Osteoblast (primary cell): ENCODE results near the gene PTGDS. TPM values are rescaled to one million over a fixed set of nuclear protein-coding genes. Genes with fewer than 3 reads are reported as not detected.

Source experiments
- DNase-seq: peaks from one replicate; pipeline ENCODE4 v3.0.0; 2011; ENCODE audit warnings: low spot score, mixed read lengths; ENCODE audit not compliant: insufficient read length; ENCODE audit errors: missing footprints
- H2AFZ ChIP-seq: 2 replicates; pipeline ENCODE4 v1.6.0; 2011; ENCODE audit warnings: mild to moderate bottlenecking, low read length
- H3K27ac ChIP-seq: 2 replicates; pipeline ENCODE4 v1.5.1; 2011; ENCODE audit warnings: mild to moderate bottlenecking, low read depth, low read length, moderate library complexity
- H3K27me3 ChIP-seq: 2 replicates; pipeline ENCODE4 v1.6.0; 2012; ENCODE audit warnings: mild to moderate bottlenecking, control low read depth, inconsistent platforms, low read length, moderate library complexity; ENCODE audit not compliant: insufficient read depth
- H3K36me3 ChIP-seq: 2 replicates; pipeline ENCODE4 v1.5.1; 2011; ENCODE audit warnings: mild to moderate bottlenecking, low read length, control low read depth, moderate library complexity; ENCODE audit not compliant: insufficient read depth
- H3K4me1 ChIP-seq: 2 replicates; pipeline ENCODE4 v1.5.1; 2011; ENCODE audit warnings: mild to moderate bottlenecking, low read length, control low read depth, moderate library complexity; ENCODE audit not compliant: insufficient read depth
- H3K4me2 ChIP-seq: 2 replicates; pipeline ENCODE4 v1.6.0; 2011; ENCODE audit warnings: mild to moderate bottlenecking, low read length; ENCODE audit not compliant: insufficient read depth
- H3K4me3 ChIP-seq: fragments of 200-600 bp; sonication (generic); 3 replicates; pipeline ENCODE4 v1.5.1; 2012; ENCODE audit warnings: mild to moderate bottlenecking, low read length, inconsistent platforms; ENCODE audit not compliant: insufficient read depth
- H3K79me2 ChIP-seq: 2 replicates; pipeline ENCODE4 v1.6.0; 2012; ENCODE audit warnings: mild to moderate bottlenecking, low read length, control low read depth, inconsistent platforms; ENCODE audit not compliant: insufficient read depth
- H3K9me3 ChIP-seq: 2 replicates; pipeline ENCODE4 v1.5.1; 2011; ENCODE audit warnings: low read depth, low read length, control low read depth
- H4K20me1 ChIP-seq: 2 replicates; pipeline ENCODE4 v1.6.0; 2012; ENCODE audit warnings: mild to moderate bottlenecking, low read length, control low read depth; ENCODE audit not compliant: insufficient read depth
- CTCF ChIP-seq: IDR thresholded peaks from 2 replicates; pipeline ENCODE4 v1.5.1; 2011; ENCODE audit warnings: mild to moderate bottlenecking, low read depth, low read length, moderate library complexity; ENCODE audit errors: extremely low read depth
- total RNA-seq: library from RNA; depleted of rRNA; stranded (reverse); fragments of >200 nt; gene quantifications from 2 replicates; pipeline ENCODE4 v1.2.3, GENCODE V29; 2012

PTGDS gene
- total RNA-seq, 1 donor = 57.9 TPM

DNA sequence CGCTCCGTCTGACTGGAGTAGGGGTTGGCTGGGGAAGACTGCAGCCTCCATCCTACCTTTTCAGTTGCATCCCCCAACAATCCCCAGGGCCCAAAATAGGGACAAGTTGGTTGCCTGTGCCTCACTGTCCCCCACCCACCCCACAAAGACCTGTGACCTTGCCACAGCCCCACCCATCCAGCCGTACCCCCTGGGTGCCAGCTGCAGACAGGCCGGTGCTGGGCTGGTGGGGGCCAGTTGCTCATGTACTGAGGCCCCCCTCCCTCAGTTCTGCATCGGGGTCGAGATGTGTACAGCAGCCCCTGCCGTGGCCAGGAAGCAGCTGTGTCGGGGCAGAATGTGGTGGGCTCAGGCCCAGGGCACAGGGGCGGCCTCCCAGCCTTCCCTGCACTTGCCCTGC is 5.9 kb downstream of the PTGDS start:
- TF ChIP-seq CTCF = no peak
- Histone ChIP-seq H2AFZ (no peak overlapping the region), H3K27ac (no peak overlapping the region), H4K20me1 (no peaks in the 10 kb centered on the region), H3K9me3 (no peaks in the 10 kb centered on the region), H3K4me1 (no peaks in the 10 kb centered on the region), H3K79me2 (no peaks in the 10 kb centered on the region), H3K27me3 (peaks cover 24% of the 10 kb centered on the region), H3K36me3 (no peaks in the 10 kb centered on the region), H3K4me3 (no peak overlapping the region), H3K4me2 (no peak overlapping the region)
- no peak for DNase-seq

DNA sequence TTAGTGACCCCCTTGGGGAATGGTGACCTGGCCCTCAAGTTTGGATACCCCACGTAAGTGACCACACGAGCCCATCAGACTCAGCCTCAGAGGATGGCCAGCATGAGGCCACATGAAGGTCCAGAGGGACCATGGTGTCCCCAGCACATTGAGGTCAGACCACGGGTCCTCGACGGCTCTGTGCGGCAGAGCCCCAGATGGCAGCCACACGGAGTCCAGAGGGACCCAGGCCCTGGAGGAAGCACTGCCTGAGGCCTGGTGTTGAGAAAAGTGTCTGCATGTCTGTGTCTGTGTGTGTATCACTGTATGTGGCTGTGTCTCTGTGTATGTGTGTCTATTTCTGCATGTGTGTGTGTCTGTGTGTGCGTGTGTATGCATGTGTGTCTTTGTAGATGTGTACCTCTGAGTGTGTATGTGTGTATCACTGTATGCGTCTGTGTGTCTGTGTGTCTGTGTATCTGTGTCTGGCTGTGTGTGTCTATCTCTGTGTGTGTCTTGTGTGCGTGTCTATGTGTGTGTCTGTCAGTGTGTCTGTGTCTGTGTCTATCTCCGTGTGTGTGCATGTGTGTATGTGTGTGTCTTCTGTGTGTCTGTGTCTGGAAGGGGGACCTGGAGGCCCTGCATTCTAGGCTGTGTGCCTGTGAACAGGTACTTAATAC is 6.5 kb downstream of the PTGDS start:
- Histone ChIP-seq H3K4me2 (no peak overlapping the region), H3K9me3 (no peaks in the 10 kb centered on the region), H3K4me3 (no peak overlapping the region), H2AFZ (no peak overlapping the region), H3K36me3 (no peaks in the 10 kb centered on the region), H3K4me1 (no peaks in the 10 kb centered on the region), H3K27ac (no peak overlapping the region), H4K20me1 (no peaks in the 10 kb centered on the region), H3K27me3 (peaks cover 24% of the 10 kb centered on the region), H3K79me2 (no peaks in the 10 kb centered on the region)
- no peak for DNase-seq
- no peak for TF ChIP-seq CTCF

DNA sequence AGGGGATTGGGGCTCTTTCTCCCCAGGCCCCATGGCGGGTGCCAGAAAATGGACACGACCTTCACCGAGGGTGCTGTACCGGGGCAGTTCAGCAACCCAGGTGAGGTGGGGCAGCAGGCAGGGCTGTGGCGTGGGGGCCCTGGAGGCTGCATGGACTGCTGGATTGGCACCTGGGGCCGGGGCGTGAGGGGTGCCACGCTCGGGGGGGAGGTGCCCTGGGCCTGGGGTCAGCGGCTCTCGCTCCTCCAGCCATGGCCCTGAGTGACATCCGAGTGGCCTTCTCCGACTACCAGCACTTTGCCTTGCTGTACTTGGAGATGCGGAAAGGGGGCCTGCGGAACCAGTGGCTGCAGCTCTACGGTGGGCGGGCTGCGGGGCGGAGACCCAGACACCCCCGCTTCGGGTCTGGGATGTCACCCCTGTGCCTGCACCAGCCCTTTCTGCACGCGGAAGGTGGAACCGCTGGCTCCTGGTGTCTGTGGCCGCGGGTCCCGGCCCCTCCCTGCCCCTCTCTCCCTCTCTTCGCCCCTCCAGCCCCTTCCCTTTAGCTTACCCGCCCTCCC is 7.2 kb downstream of the PTGDS start:
- Histone ChIP-seq H3K4me3 (no peak overlapping the region), H3K79me2 (no peaks in the 10 kb centered on the region), H3K27ac (no peak overlapping the region), H3K9me3 (no peaks in the 10 kb centered on the region), H3K27me3 (peaks cover 24% of the 10 kb centered on the region), H4K20me1 (no peaks in the 10 kb centered on the region), H3K4me2 (no peak overlapping the region), H3K36me3 (no peaks in the 10 kb centered on the region), H3K4me1 (no peaks in the 10 kb centered on the region), H2AFZ (no peak overlapping the region)
- TF ChIP-seq CTCF = no peak
- no peak for DNase-seq

DNA sequence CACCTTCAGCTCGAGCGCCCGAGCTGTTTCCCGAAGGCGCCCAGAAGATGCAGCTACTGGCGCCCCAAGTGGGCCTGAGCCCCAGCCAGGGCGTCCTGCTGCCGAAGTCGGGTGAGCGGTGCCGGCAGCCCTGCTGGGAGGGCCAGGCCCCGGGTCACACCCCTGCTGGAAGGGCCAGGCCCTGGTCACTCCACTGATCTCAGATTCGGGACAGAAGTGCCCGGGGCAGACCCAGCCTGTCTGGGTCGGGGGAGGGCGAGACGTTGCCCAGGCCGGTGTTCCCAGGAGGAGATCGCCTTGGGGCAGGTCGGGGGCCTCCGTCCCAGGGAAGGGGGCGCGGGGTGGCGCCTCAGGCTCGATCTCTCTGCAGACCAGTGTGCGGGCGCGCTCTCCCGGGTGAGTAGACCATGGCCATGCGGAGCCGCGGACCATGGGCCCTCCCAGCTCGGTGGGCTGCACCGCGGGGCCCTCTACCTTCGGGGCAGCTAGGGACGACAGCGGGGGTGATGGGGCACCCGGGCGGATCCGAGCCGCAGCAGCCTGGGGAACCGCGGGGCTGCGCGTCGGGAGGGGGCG is 7.8 kb downstream of the PTGDS start:
- Histone ChIP-seq H3K9me3 (no peaks in the 10 kb centered on the region), H2AFZ (no peak overlapping the region), H3K79me2 (no peaks in the 10 kb centered on the region), H3K27ac (no peak overlapping the region), H3K4me3 (no peak overlapping the region), H3K4me2 (no peak overlapping the region), H3K4me1 (no peaks in the 10 kb centered on the region), H3K27me3 (peaks cover 24% of the 10 kb centered on the region), H4K20me1 (no peaks in the 10 kb centered on the region), H3K36me3 (no peaks in the 10 kb centered on the region)
- DNase-seq = no peak
- no peak for TF ChIP-seq CTCF
